Brain pericyte (primary cell): ENCODE data around the gene MPP3.

ENCODE experiments used
- DNase-seq: peaks from one replicate; pipeline ENCODE4 v3.0.0-alpha.2; 2012; ENCODE audit warnings: low read depth, low spot score

Gene MPP3

DNA sequence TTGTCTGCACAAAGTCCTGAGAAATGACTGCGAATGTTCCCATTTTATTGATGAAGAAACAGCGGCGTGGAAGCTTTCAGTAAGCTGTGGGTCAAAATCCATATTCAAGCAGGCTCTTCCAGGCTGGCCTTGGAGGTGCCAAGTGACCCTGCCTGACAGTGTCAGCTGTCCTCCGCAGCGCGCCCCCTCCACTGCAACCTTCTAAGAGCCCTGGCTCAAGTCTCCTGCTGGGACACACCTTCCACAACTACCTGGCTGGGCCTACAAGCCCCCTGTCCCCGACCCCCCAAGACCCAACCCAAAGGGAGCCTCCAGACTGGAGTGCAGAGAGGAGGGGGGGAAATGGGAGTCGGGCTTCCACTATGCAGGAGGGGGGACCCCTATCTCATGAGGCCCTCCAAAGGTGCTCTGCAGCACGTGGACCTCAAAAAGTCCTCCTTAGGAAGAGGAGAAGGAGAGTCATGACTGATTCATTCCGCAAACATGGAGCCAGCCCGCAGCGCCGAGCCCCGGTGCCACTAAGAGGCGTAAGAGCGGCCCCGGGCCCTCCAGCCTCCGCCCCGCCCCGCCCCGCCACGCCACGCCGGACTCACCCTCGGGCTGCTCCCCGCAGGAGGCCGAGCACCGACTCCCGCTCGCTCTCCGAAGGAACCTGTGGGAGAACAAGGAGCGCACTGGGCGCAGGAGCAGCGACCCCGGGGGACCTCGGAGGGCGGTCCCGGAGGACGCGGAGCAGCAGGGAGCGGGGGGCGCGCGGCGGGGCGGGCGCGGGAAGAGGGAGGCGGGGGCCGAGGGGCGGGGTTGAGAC, 574 bp downstream of the MPP3 start:
- DNase-seq = no peak

DNA sequence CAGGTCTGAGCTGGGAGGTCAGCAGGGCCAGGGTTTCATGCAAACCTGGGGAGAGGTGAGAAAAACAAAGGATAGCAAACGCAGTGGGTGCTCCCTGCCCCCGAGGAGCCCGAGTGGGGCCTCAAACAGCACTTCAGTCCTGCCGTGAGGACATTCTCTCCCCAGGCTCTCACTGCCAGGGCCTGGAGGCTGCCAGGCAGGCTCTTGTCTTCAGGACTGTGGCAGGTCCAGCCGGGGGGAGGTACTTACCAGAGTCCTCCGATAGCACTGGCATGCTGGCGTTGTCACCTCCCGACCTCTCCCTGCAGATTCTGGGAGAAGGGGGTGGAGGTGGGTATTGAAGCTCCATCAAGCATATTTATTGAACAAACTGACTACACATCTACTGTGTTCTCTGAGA, 1.3 kb downstream of the MPP3 start:
- no peak for DNase-seq

DNA sequence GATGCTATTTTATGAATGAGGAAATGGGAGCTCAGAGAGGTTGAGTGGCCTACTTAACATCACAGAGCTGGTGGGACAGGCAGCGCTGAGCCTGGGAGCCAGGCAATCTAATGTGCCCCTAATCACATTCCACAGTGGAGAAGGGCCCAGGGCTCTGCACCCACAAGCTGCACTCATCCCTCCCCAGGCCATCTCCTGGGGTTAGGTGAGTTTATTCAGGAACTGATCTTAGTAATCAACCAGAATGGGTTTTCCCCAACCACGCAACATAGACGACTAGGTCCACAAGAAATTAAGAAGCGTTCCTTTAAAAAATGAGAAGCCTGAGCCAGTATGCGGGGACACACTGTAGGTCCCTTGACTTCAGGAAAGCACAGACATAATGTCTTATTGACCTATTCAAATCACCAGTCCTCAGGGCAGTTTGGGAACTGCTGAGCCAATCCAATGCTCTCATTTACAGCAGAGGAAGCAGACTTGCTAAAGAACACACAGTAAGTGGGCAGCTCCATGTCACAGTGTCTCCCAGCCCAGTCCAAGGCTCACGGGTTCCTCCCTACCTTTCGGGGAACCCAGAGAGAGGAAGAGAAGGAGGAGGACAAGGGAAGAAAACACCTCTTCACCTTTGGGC, 2.3 kb downstream of the MPP3 start:
- DNase-seq = no peak

DNA sequence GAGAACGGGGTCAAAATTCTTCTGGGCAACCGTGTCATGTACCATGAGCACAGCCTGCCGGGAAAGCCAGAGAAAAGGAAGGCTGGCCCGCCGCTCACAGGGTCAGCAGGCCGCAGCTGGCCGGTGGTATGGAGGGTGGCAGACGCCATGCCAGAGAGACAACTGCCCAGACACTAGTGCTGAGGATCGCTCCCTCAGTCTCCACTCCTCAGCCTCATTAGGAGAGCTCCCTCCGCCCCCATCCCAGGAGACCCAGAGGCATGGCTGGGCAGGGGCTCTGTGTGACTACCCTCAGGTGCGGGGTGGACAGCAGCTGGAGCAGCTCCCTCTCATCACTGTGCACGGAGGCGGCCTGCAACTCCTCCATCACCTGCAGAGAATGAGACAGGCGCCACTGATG, 3.2 kb downstream of the MPP3 start:
- DNase-seq = no peak

DNA sequence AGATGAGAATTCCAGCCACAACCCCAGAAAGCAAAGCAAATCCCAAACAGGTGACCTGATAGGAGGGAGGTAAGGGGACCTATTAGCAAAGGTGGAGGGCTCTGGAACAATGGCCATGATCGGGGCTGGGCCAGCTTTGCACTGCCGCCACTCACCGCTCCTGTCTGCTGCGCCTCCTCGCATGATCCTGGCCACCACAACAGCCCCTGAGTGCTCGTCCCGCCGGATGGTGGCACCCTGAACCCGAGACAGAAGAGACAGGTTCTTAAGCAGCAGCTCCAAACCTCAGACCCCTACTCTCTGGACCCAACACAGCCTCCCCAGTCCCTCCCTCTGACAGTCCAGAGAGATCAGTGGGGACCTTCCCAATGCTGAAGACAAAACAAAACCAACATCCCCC, 5.3 kb downstream of the MPP3 start:
- DNase-seq = no peak

DNA sequence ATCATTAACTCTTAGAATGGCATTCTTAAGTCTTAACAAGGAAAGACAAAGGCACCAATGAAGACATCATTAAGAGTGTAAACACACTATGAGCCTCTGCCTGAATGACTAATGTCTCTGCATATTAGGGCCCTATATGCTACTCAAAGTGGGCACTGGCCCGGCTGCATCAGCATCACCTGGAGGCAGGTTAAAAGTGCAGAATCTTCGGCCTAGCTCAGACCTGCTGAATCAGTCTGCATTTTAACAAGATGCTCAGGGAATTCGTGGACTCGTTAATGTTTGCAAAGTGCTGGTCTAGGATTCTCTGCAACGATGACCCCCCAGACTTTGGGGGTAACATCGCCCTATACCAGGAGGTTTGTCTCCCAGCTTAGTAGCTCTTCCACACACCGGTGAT, 6.7 kb downstream of the MPP3 start:
- no peak for DNase-seq

DNA sequence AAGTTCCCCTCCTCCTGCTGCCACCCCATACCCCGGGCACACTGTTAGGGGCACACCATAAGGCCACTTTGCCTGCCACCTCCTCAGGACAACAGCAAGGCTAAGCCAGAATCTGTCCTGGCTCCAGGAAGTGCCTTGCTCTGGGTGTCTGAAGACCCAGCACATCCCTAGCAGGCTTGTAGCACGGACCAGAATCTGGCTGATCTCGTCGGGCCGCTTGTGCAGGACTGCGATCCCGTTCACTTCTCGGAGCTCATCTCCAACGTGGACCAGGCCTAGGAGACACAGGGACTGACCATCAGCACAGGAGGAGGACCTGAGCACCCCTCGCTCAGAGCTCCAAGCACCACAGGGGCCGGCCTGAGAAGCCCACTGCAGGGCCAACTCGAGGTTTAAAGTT, 7.4 kb downstream of the MPP3 start:
- DNase-seq = no peak

DNA sequence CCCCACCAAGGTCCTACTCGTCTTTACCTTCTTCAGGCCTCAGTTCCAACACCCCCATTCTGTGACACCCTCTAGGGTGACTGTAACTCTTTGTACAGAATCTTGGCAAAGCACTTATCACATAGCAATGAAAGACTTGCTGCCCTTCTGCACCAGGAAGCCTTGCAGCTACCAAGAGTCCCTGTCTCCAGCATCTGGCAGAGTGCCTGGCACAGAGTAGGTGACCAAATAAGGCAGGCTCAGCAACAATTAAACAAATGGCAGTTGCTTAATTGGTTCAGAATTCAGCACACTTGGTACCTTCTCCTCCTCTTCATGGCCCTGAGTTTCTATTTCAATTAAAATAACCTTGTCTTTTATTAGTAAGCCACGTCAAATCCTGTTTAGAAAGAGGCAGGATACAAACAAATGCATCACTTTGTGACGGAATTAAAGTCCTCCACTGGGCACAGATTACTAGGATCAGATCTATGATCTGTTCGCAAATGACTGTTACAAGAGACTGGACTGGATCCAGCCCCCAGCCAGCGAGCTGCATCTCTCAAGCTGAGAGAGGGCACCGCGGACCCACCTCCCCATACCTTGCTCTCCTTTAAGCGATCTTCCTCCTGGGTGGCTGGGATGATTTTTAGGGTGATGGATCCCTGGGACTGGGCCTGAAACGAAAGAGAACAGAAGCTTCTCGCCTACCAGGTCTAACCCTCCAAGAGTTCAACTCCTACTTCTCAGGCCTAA, 9.4 kb downstream of the MPP3 start:
- no peak for DNase-seq

DNA sequence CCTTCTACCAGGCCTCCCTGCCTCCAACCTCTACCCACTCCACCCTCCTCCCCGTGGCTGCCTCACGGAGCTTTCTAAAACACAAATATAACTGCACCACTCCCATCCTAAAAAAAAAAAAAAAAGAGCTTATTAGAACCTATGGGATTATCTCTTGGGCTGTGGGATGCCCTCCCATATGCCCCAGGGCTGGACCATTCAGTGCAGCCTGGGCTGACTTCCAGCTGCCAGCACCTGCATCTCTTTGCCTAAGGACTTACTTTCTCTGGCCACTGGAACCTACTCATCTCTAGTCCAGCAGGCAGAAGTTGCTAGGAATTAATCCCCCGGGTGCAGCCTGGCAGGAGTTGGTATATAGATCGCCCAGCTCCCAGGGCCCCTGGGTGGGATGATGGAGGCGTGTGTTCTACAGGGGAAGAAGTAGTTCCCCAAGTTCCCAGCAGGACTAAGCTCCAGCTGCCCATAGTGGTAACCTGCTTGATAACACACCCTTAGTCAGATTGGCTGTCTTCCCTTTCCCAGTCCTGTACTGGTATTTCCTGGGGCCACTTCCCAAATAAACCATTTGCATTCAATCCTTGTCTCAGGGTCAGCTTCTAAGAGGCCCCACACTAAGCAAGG, 10.3 kb downstream of the MPP3 start:
- no peak for DNase-seq

DNA sequence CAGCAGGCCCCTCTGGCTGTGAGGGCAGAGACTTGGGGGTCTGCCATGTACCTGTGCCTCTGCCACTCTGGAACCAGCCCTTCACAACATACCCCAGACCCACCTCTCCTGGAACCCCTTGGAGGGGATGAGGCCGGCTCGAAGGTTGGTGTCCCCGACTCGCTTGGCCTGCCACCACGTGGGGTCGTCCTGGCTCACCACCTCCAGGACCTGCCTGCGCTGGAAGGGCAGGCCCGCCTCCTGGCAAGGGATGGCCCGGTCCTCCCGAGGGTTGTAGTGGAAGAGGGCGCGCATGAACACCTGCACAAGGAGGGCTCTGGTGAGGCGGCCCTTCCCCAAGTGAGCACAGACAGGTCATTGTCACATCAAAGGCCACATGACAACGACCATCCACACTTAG, 12.2 kb downstream of the MPP3 start:
- no peak for DNase-seq

DNA sequence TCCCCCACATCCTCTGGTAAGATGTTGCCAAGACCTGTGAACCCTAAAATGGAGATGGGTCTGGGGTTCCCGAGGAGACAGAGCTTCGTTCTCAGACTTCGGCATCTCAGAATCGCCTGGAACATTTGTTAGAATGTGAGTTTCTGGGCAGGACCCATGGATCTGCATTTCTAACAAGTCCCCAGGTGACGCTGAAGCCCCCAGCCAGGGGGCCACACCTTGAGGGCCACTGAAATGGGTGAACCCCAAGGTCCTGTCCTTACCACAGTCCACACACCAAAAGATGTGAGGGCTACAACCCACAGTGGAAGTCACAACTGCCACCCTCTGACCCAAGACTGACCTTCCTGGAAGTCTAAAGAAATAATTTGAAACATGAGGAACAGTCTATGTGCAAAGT, 14.0 kb downstream of the MPP3 start:
- no peak for DNase-seq

DNA sequence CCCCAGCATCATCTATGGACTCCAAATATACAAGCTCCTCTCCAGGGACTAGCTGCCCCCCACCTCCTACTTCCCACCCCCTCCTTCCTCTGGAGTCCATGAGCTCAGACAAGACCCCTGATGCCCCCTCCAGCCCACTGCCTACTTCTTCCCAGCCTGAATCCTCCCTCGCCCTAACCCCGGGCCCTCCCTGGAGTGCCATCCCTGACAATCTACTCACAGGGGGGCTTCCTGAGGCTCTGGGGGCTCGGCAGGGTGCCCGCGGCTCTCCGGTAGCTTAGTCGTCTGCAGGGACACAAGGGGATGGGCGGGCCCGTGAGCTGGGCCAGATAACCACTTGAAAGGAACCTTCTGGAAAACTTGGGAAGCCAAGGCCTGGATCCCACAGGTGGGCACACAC, 15.1 kb downstream of the MPP3 start:
- no peak for DNase-seq

DNA sequence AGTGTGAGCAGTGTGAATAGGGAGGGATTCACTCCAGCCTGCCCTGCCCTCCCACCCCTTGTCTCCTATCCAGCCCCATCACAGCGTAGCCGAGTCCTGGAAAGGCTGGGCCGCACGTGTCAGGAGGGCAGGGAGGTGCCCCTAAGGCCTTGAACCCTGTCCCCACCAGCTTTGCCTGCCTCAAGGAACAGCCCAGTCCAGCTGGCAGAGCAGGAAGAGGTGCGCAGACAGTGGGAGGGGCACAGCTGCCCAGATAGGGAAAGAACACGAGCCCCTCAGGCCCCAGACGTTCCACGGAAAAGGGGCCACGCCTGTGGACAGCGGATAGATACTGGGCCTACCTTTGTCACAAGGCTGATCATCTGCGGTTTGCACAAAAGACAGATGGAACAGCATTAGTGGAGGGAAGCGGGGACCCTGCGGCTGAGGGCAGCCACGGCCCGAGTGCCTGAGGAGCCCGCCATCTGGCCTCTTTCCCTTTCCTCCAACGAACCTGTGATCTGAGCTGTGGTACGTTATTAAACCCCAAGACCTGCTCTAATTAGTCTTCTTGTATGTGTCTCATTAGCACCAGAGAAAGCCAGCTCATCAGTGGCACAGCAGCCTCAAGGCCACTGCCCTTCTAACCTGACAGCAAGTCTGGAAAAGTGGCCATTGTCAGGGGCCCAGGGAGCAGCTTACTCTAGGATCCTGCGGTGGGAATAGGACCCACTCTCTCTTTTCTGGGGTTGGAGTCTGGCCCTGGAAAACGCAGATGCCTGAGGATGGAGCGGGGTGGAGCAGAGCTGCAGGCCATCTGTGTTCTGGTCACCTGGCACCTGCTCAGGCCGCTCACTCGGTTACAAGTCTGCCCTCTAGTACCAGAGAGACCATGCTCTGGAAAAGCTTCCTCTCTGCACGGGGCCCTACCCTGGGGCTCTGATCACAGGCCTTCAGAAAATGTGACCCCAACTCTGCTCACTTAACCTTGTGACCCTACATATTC, 16.3 kb downstream of the MPP3 start:
- no peak for DNase-seq

DNA sequence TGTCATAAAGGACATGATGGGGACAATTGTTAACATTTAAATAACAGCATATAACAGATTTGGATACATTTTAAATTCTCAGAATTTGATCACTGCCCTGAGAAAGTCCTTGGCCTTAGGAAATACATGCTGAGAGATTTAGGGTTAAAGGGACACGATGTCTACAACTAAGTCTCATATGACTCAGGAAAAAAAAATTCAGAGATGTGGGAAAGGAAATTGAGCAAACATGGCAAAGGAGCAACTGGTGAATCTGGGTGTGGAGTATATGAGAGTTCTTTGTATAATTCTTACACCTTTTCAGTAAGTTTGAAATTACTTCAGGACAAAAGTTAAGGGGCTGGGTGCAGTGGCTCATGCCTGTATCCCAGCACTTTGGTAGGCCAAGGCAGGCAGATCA, 18.2 kb downstream of the MPP3 start:
- DNase-seq = no peak

DNA sequence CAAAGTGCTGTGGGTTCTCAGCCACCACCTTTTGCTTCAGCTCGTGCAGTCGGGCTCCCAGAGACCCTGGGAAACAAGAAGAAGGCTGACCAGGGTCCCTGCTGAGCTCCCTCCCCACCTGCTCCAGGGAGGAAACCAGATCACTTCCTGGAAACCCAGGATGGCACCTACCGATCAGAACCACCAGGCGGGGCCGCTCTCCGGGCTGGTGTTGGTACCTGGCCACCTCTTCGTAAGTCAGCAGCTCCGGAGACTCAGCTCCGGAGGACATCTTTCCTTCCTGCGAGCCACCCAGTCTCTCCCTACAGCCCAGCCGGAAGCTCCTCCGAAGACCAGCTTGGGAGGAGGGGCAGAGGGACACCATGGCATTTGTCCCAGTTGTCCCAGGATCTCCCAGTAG, 18.9 kb downstream of the MPP3 start:
- no peak for DNase-seq

DNA sequence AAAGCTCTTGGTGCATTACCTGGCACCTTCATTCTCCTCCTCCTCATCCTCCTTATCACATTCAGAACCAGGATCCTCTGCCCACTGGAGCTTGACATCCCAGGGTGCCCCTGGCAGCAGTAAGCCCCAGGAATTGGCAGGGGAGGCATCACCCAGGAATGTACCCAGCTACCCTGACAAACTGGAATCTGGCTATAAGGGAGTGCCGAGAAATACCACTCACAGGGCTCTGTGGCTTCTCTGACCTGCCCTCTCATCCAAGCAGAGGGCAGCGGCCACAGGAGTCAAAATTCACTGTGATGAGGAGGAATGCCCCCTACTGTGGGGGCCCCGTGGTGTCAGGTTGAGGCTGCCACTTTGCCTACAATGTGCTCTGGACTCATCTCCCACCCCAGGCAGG, 19.6 kb downstream of the MPP3 start:
- DNase-seq = no peak

DNA sequence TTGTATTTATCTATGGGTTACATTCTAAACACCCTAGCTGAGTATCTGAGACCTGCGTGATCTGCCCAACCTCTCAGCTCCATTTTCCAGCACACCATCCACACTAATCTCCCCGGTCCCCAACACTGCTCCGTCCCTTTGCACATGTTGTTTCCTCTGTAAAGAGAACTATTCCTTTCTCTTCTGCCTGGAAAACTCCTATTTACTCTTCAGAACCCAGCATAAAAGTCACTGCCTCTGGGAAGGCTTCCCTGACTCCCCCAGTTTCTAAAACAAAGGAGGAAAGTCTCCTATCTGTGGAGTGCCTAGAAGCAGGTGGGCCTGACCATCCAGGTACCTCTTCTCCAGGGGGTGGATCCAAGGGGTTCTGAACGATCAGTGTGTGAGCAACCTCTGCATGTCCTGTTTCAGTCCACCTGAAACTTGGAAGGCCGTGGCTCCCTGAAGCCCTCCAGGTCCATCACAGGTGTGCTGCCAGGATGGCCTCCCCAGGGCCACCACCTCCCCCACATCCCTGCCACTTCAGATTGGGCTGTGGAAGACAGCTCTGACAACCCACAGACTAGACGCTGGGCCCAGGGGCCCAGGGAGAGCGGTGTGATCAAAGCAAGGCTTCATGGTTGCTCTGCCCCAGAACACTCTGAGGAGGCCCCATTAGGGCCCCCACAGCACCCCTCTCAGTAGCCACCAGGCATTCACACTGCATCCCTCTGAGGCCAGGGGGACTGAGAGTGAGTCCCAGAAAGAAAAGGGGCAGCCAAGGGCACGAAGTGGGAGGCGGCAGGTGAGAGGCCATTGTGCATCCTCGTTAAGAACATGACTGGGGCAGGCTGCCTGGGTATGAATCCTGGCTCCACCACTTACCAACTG, 20.3 kb downstream of the MPP3 start:
- no peak for DNase-seq

DNA sequence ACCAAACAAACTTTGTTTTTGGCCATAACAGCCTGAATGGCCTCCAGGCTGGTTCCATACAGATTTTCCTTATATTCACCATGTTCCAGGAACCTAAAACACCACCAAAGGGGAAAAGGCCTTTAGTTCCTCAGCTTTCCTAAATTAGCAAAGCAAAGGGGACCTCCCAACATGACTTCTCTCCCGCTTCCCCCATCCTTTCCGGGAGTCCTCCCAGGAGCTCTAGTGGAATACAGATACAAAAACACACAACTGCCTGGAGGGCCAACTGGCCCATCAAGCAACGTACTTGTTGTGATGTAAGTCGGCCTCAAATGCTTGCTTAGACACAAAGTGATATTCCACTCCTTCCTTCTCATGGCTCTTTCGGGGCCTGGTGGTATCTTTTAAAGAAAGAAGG, 22.1 kb downstream of the MPP3 start:
- DNase-seq = no peak

DNA sequence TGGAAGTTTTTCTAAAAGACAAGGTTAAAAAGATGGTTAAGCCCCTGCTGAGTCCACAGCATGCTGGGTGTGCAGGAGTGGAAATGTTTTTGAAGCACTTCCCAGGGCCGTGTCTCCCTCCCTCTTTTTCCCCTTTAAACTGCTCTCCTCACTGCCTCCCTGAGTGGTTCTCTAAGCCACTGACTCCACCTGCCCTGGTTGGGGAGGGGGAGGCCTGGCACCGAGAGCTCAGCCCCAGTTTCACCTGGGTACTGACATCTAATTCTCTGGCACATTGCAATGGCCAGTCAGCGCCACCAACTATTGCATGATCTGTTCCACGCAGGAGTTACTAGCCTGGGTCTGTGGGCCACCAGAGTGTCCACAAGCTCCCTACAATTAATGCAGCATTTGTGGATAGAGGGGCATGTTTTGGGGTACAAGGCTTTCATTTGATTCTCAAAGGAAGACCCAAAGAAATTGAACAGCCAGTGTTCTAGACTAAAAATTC, 22.7 kb downstream of the MPP3 start:
- no peak for DNase-seq

DNA sequence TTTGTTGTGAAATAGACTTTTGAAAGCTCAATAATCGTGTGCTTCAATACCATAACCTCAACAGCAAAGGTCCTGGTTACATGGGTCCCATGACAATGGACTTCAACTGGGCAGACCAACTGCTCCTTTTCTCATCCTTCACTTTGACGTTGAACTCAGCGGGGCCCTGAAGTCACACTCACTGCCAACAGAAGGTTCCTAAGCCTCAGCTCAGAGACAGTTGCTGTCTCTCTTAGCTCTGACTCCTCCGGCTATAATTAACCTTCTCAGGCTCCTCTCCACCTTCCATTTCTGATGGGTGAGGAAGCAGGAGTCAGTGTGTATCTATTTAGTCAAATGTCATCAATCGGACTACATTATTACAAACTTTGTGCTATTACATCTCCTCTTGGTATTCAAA, 23.8 kb downstream of the MPP3 start:
- no peak for DNase-seq
